ENCODE measurements around the gene CFAP45. TPM values are rescaled to one million over a fixed set of nuclear protein-coding genes. Genes with fewer than 3 reads are reported as not detected.

The CFAP45 gene
- total and polyA plus RNA-seq, 8 donors = 0.16 to 1.5 (median 0.44) TPM; not detected in 2

DNA sequence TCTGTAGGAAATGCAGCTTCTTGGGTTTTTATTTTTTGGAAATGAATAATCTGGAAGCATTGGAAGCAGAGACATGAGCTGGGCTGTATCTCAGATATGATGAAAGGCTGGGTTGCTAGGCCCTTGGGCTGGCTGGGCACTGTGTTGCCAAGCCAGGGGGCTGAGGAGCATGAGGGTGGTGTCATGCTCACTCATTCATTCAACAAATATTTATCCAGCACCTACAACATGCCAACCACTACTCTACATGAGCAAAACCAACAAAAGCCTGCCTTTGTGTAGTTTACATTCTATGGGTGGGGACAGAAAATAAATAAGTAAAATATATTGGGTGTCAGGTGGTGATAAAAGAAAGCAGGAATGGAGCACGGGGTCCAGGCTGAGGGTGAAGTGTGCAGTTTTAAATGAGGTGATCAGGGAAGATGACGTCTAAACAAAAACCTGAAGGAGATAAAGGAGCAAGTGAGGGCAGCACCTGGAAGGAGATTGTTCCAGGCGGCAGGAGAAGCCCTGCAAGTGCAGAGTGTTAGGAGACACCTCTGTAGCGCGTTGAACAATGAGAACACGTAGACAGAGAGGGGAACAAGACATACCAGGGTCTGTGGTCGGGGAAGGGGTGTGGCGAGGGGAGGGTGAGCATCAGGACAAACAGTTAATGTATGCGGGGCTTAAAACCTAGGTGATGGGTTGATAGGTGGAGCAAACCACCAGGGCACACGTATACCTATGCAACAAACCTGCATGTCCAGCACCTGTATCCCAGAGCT, 14.5 kb upstream of the CFAP45 start:
- intact Hi-C loops (cut with DNase I) = no loop called here
- WGBS, 2 donors = 70 to 74% methylated on average over 10 of the region's 10 CpGs
- ATAC-seq (peak in 2 of 4 donors; percentile 5 to 9), FAIRE-seq (no peak), DNase-seq (no peak)
- Histone ChIP-seq H3K4me3 (no peak overlapping the region), H3K4me1 (peaks cover 30 to 73% (median 38%) of the 10 kb centered on the region in 3 donors), H3K36me3 (peaks cover 3 to 19% (median 12%) of the 10 kb centered on the region in 3 donors), H3K9me3 (no peaks in the 10 kb centered on the region), H3K27ac (peak overlapping the region in 3 of 4 donors; percentile 29 to 68 (median 58)), H3K27me3 (no peaks in the 10 kb centered on the region)
- TF ChIP-seq, protein P1, sequence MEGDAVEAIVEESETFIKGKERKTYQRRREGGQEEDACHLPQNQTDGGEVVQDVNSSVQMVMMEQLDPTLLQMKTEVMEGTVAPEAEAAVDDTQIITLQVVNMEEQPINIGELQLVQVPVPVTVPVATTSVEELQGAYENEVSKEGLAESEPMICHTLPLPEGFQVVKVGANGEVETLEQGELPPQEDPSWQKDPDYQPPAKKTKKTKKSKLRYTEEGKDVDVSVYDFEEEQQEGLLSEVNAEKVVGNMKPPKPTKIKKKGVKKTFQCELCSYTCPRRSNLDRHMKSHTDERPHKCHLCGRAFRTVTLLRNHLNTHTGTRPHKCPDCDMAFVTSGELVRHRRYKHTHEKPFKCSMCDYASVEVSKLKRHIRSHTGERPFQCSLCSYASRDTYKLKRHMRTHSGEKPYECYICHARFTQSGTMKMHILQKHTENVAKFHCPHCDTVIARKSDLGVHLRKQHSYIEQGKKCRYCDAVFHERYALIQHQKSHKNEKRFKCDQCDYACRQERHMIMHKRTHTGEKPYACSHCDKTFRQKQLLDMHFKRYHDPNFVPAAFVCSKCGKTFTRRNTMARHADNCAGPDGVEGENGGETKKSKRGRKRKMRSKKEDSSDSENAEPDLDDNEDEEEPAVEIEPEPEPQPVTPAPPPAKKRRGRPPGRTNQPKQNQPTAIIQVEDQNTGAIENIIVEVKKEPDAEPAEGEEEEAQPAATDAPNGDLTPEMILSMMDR (IDR thresholded peaks at IDR 0.05) = no peak

DNA sequence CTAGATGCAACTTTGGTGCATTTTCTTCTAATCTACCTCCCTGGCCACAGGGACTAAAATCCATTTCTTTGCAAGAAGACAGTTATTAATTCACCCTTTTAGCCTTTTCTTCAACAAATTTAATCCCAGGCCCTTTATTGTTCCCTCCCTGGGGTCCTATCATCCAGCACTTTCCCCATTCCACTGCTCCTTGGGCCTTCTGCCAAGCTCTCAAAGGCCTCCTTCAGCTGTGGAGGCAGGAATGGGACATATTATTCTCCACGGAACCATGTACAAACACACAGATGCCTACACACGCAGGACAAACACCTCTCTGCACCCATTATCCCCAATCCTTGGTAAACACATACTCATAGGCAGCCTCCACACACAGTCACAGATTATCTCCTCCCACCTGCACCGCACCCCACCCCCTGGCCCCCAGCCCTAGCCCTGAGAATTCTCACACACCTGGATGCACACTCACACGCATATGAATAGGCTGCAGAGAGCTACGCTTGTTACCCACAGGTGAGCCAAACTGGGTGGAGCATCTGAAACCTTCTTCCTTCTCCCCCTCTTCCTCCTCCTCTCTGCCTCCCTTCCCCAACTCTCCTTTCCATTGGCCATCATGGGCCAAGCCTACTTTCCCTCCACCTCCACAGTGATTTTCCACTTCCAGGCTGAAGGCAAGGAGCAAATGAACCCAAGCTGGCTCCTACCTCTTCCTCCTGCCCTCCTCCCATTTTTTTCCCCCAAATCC, 13.7 kb upstream of the CFAP45 start:
- peak overlapping the region in 3 of 4 donors; percentile 29 to 68 (median 58) for H3K27ac ChIP-seq
- FAIRE-seq = no peak
- WGBS, 2 donors = 29 to 36% methylated on average over 5 of the region's 5 CpGs
- peaks cover 30 to 72% (median 38%) of the 10 kb centered on the region in 3 donors for H3K4me1 ChIP-seq
- peak; percentile 33 to 62 (median 44) for ATAC-seq
- no peaks in the 10 kb centered on the region for H3K9me3 ChIP-seq
- DNase-seq = peak in 5 of 6 donors; percentile 65 to 82 (median 78)
- TF ChIP-seq, protein P1 (IDR thresholded peaks at IDR 0.05) = no peak
- H3K4me3 ChIP-seq = no peak overlapping the region
- H3K36me3 ChIP-seq = peaks cover 2 to 11% (median 4%) of the 10 kb centered on the region in 3 donors
- intact Hi-C loops (cut with DNase I) = no loop called here
- H3K27me3 ChIP-seq = no peaks in the 10 kb centered on the region

DNA sequence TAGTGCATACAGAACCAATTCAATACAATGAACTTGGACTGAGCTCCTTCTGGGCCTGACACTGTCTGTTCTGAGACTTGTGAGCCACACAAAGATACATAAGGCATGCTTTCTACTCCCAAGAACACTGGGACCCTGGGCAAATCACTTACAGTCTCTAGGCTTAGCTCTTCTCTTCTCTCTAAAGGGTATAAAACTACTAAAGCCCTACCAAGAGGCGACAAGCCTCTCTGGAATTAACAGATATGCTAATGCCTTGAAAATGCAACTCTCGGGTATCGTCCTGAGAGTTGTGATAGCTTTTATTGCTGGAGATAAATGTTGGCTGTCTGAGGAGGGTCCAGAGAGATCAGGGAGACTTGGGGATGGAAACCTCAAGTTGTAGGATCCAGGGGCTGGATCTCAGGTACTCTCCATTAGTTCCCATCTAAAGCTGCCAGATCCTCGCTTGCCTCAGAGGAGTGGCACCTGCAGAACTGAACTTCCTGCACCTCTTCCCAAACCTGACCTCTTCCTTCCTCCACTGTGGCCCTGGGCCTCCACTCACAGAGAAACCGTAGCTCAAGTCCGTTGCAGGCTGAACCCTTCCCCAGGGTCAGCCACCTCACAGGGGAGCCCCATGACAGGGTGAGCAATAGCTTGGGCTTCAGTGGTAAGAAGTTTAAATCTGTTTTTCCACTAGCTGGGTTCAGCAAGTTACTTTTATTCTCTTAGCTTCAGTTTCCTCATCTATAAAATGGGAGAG, 11.5 kb upstream of the CFAP45 start:
- Histone ChIP-seq H3K27ac (peak overlapping the region; percentile 55 to 85 (median 72)), H3K4me3 (no peak overlapping the region), H3K4me1 (peaks cover 20 to 60% (median 24%) of the 10 kb centered on the region in 3 donors), H3K27me3 (no peaks in the 10 kb centered on the region), H3K36me3 (no peaks in the 10 kb centered on the region), H3K9me3 (no peaks in the 10 kb centered on the region)
- no peak for ATAC-seq
- FAIRE-seq = no peak
- no peak for DNase-seq
- 79 to 83% methylated on average over 6 of the region's 6 CpGs for WGBS, 2 donors
- TF ChIP-seq, protein P1 (IDR thresholded peaks at IDR 0.05) = no peak
- intact Hi-C loops (cut with DNase I) = no loop called here

DNA sequence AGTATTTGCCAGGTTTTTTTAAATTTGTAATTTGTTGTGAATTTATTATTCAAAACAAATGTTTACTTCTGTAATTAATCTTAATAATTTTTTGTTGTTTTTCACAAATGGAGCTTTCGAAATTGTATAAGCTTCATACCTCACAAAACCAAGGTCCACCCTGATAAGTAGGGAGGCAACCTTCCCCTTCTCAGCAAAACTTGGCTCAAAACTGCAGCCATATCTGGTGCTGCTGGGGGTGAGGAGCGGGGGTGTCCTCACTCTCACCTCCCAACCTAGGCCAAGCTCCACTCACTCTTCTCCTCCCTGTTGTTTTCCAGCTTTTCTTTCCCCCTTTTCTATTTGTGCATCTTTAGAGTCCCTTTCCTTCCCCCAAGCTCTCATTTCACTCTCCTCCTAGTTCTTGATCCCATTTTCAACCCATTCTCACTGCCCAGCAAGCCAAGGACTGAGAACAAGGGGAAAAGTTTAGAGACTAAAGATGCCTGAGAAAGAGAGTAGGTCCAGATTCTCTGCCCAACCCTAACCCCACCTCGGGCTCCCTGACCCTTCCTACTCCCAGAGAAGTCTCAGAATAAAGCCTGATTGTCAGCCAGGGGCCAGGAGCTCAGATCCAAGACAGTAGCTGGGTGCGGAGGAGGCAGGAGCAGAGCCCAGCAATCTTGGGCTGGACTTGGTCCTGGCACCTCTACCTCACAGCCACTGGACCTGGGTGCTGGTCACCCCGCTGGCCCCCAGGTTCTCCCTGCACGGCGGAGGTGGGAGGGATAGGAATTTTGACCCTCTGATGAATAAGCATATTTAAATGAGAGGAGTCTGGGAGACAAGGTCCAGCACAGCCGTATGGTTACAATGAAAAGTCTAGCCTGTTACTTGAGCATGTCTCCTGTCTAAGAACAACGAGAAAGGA, 8.3 kb upstream of the CFAP45 start:
- WGBS, 2 donors = 62 to 68% methylated on average over 9 of the region's 9 CpGs
- Histone ChIP-seq H3K27ac (no peak overlapping the region), H3K27me3 (no peaks in the 10 kb centered on the region), H3K9me3 (no peaks in the 10 kb centered on the region), H3K4me3 (no peak overlapping the region), H3K4me1 (peaks cover 12 to 40% (median 13%) of the 10 kb centered on the region in 3 donors), H3K36me3 (no peaks in the 10 kb centered on the region)
- ATAC-seq (no peak), DNase-seq (no peak), FAIRE-seq (no peak)
- intact Hi-C loops (cut with DNase I) = no loop called here
- TF ChIP-seq, protein P1 (IDR thresholded peaks at IDR 0.05) = no peak
